GM10266 (cell line): ENCODE results near the gene EXOSC7.
"Not testable (repeated sequence)": the region's sequence is repeated elsewhere in the genome, so short reads cannot be mapped to it uniquely, and the experiment has no call there.

Experiments
- DNase-seq: peaks from one replicate; pipeline ENCODE4 v3.0.0; 2012; ENCODE audit errors: extremely low spot score
- TF ChIP-seq, protein P1 (sequence below): IDR thresholded peaks from 2 replicates; pipeline ENCODE4 v1.5.1; 2012; ENCODE audit warnings: mild to moderate bottlenecking, low read depth; ENCODE audit not compliant: control insufficient read depth, insufficient read depth; ENCODE audit errors: missing control alignments

The EXOSC7 gene

DNA sequence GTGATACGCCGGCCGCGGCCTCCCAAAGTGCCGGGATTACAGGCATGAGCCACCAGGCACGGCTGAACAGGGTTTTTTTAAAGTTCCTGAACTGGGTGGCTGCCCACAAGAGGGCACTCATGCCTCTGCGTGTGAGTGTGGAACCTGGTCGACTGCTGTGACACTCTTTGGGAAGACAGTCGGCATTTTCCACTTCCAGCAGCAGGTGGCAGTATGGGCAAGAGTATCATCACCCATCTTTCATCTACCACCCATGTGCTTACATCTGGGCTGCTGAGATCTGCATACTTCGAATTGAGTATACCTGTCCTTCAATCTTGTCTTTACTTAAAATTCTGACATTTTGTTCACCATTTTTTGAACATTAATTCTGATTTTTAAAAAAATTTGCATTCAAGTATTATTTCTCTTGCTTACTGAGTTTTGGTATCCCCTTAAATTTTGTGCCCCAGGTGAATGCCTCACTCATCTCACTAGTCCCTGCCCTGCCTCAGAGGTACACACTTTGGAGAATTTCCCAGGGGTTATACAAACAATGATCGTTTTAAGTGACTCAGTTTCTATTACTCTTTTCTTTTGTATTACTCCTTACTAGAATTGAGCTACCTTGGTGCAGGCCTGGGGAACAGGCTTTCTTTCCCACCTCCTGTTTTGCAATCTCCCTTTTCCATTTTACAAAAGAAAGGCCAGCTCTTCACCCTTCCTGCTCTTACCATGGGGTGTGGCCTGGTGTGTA, 61.8 kb downstream of the EXOSC7 start:
- DNase-seq: peak; percentile 91
- TF ChIP-seq, protein P1, sequence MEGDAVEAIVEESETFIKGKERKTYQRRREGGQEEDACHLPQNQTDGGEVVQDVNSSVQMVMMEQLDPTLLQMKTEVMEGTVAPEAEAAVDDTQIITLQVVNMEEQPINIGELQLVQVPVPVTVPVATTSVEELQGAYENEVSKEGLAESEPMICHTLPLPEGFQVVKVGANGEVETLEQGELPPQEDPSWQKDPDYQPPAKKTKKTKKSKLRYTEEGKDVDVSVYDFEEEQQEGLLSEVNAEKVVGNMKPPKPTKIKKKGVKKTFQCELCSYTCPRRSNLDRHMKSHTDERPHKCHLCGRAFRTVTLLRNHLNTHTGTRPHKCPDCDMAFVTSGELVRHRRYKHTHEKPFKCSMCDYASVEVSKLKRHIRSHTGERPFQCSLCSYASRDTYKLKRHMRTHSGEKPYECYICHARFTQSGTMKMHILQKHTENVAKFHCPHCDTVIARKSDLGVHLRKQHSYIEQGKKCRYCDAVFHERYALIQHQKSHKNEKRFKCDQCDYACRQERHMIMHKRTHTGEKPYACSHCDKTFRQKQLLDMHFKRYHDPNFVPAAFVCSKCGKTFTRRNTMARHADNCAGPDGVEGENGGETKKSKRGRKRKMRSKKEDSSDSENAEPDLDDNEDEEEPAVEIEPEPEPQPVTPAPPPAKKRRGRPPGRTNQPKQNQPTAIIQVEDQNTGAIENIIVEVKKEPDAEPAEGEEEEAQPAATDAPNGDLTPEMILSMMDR: peak; percentile 96

DNA sequence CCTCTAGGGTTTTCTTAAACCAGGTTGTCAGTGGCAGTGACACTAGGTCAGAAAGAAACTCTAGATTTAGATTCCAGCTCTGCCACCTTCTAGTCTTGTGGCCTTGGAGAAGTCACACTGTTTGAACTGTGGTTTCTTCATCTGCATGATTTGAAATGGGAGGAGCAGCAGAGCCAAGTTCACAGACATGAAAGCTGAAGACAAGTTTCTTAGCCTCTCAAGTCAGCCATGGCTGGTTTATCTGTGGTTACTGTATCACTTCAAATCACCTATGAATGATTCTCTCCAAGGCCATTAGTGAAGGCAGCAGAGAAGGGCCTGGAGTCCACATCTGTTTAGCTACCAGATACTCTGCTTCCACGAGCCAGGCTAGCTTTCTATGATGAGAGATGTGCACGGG, 65.6 kb downstream of the EXOSC7 start:
- no peak for DNase-seq
- TF ChIP-seq, protein P1: no peak

DNA sequence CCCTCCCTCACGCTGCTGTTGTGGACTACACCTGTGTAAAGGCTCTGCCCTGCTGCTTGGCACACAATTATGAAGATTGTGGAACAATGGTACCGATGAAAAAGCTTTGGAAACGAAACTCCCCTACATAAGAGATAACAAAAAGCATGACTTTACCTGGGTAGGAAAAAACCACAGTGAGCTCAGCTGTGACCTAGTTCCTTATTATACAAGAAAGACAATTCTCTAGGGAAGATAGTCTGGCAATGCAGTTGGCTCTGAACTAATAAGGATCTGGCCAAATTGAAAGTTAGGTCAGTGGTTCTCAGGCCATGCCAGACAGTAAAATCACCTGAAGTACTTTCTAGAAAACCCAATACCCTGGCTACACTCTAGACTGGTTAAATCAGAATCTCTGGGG, 66.1 kb downstream of the EXOSC7 start:
- TF ChIP-seq, protein P1: no peak
- DNase-seq: no peak

DNA sequence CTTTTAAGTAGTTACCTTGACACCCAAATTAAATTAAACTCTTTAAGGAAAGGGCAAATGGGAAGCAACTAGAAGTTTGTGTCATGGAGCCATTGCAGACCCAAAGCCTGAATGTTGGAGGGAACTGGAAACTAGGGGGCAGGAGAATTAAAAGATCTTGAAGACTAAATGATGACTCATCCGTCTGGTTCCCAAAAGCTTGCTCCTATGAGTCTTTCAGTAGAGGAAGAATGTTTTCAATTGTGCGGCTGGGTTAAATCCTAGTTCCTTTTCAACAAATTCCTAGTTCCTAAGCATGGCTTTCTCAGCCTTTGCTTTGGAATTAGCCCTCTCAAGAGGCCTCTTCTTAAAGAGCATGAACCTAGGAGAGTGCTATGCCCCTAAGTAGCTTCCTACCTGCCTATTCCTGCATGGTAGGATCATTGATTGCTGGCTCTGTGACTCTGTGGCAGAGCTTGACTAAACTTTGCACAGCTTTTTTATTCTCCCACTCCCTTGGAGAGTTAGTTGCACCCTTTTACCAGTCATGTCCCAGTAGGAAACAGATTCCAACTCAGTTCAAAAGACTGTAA, 67.8 kb downstream of the EXOSC7 start:
- TF ChIP-seq, protein P1: no peak
- no peak for DNase-seq

DNA sequence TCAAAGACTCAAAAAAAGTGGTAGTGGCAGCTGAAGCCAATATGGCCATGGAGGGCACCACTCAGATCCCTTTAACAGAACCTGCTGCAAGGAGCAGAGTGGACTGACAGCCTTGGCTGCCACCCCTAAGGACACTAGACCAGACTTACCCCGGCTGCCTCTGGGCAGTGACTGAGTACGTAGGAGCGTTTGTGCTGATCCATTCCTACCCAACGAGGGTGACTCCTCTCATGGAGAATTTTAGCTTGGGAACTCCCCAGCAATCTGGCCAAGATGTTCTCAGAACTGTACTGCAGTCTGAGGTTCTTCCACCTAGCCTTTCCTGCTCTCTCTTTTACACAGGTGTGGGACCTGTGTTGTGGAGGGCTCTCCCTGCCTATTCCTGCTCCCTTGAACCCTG, 72.2 kb downstream of the EXOSC7 start:
- TF ChIP-seq, protein P1: no peak
- no peak for DNase-seq

DNA sequence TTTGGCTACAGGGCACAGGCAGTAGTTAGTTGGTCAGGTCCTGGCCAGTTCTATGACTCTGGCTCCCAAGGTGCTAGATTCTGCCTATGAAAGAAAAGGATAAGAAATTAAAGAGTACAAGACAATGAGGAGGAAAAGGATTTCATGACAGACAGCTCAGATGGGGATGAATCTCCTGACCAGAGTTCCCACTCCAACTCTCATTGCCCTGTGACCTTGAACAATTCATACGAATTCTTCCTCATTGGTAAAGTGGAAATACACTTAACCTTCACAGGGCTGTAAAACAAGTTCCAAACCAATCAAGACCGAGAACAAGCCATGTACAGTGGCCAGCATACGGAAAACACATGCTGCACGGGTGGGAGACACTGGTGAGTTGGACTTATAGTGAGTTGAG, 73.8 kb downstream of the EXOSC7 start:
- no peak for DNase-seq
- TF ChIP-seq, protein P1: no peak

DNA sequence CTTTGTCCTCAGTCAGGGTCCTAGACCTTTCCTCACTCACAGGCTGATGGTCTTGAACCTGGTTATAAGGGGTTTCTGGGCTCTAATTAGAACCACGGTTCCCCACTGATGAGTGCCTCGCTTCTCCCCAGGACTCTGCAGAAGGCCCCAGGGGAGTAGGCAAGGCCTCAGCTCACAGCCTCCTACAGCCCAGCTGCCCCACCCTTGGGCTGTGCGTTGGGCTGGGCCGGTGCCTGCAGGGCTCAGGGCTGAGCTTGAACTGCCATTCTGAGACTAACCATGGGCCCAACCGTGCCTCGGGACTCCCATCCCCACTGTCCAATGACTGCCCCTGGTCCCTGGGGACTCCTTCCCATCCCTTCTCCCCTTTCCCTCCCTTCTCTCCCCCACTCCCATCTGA, 75.6 kb downstream of the EXOSC7 start:
- TF ChIP-seq, protein P1: no peak
- DNase-seq: no peak

DNA sequence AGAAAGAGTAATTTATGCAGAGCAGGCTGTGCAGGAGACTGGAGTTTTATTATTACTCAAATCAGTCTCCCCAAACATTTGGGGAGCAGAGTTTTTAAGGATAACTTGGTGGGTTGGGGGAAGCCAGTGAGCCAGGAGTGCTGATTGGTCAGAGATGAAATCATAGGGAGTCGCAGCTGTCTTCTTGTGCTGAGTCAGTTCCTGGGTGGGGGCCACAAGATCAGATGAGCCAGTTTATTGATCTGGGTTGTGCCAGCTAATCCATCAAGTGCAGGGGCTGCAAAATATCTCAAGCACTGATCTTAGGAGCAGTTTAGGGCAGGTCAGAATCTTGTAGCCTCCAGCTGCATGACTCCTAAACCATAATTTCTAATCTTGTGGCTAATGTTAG, 77.8 kb downstream of the EXOSC7 start:
- not testable (repeated sequence) for DNase-seq
